ENCODE measurements around the gene TREML1. TPM values are rescaled to one million over a fixed set of nuclear protein-coding genes. Genes with fewer than 3 reads are reported as not detected.
"Not testable (repeated sequence)": the region's sequence is repeated elsewhere in the genome, so short reads cannot be mapped to it uniquely, and the experiment has no call there.

TREML1 gene
- polyA plus RNA-seq, 1 of the 3 experiments (the other 2 are of a cell fraction) = not detected

DNA sequence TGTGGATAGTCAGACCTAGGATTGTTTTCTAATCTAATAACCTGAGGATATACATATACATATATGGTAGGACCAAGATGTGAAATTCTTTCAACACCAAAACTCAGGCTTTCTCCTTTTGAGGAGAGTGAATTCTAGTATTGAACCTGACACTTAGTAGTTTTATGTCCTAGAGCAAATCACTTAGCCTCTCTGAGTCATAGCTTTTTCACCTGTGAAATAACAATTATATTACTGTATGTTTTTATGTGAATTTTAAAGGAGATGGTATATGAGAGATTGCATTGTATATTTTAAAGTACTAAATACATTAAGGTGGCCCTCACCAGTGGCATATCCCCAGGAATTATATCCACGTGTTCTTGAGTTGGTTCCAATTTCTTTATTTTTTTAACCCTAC lies 34.6 kb downstream of the TREML1 start (continued):
- TF ChIP-seq, protein P1, sequence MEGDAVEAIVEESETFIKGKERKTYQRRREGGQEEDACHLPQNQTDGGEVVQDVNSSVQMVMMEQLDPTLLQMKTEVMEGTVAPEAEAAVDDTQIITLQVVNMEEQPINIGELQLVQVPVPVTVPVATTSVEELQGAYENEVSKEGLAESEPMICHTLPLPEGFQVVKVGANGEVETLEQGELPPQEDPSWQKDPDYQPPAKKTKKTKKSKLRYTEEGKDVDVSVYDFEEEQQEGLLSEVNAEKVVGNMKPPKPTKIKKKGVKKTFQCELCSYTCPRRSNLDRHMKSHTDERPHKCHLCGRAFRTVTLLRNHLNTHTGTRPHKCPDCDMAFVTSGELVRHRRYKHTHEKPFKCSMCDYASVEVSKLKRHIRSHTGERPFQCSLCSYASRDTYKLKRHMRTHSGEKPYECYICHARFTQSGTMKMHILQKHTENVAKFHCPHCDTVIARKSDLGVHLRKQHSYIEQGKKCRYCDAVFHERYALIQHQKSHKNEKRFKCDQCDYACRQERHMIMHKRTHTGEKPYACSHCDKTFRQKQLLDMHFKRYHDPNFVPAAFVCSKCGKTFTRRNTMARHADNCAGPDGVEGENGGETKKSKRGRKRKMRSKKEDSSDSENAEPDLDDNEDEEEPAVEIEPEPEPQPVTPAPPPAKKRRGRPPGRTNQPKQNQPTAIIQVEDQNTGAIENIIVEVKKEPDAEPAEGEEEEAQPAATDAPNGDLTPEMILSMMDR (IDR thresholded peaks at IDR 0.05) = no peak
- TF ChIP-seq, protein P2, sequence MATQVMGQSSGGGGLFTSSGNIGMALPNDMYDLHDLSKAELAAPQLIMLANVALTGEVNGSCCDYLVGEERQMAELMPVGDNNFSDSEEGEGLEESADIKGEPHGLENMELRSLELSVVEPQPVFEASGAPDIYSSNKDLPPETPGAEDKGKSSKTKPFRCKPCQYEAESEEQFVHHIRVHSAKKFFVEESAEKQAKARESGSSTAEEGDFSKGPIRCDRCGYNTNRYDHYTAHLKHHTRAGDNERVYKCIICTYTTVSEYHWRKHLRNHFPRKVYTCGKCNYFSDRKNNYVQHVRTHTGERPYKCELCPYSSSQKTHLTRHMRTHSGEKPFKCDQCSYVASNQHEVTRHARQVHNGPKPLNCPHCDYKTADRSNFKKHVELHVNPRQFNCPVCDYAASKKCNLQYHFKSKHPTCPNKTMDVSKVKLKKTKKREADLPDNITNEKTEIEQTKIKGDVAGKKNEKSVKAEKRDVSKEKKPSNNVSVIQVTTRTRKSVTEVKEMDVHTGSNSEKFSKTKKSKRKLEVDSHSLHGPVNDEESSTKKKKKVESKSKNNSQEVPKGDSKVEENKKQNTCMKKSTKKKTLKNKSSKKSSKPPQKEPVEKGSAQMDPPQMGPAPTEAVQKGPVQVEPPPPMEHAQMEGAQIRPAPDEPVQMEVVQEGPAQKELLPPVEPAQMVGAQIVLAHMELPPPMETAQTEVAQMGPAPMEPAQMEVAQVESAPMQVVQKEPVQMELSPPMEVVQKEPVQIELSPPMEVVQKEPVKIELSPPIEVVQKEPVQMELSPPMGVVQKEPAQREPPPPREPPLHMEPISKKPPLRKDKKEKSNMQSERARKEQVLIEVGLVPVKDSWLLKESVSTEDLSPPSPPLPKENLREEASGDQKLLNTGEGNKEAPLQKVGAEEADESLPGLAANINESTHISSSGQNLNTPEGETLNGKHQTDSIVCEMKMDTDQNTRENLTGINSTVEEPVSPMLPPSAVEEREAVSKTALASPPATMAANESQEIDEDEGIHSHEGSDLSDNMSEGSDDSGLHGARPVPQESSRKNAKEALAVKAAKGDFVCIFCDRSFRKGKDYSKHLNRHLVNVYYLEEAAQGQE (IDR thresholded peaks at IDR 0.05; ENCODE audit: low read depth, low read length) = no peak
- TF ChIP-seq MEF2A (IDR thresholded peaks at IDR 0.05; ENCODE audit: borderline replicate concordance, low read depth) (no peak), EP300 (IDR thresholded peaks at IDR 0.05; ENCODE audit: borderline replicate concordance in 1 of 2, low read depth in 1 of 2, low read length in 1 of 2) (no peak), YY1 (IDR thresholded peaks at IDR 0.05; ENCODE audit: low read depth) (no peak), TCF12 (IDR thresholded peaks at IDR 0.05) (no peak), TEAD4 (IDR thresholded peaks at IDR 0.05; ENCODE audit: borderline replicate concordance, insufficient read depth) (no peak), POLR2AphosphoS5 (IDR thresholded peaks at IDR 0.05; ENCODE audit: low read depth, low read length) (no peak), JUND (IDR thresholded peaks at IDR 0.05) (no peak)

DNA sequence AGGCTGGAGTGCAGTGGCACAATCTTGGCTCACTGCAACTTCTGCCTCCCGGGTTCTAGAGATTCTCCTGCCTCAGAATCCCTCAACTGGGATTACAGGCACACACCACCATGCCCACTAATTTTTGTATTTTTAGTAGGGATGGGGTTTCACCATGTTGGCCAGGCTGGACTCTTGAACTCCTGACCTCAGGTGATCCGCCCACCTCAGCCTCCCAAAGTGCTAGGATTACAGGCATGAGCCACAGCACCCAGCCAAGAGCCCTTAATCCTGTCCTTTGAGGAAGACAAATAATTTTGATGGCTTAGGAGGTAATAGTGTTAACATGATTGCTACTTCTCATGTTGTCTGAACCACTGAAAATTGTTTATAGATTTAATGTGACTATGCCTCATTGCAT lies 39.1 kb downstream of the TREML1 start:
- H3K4me3 ChIP-seq (ENCODE audit: low read depth in 2 of 2, low read length in 1 of 2); H3K27me3 ChIP-seq (ENCODE audit: insufficient read depth); H3K27ac ChIP-seq (ENCODE audit: low read depth in 2 of 2, low read length in 1 of 2); DNase-seq; H3K4me2 ChIP-seq; H3K9ac ChIP-seq; POLR2A ChIA-PET; H4K20me1 ChIP-seq (ENCODE audit: insufficient read depth); H3K4me1 ChIP-seq (ENCODE audit: control insufficient read depth in 1 of 2, insufficient read depth in 2 of 2, low read depth in 1 of 2, low read length in 1 of 2); H3F3A ChIP-seq (replicated peaks; ENCODE audit: insufficient read depth); H3K9me2 ChIP-seq; H3K36me3 ChIP-seq (replicated peaks in 1 of 2; ENCODE audit: control insufficient read depth in 1 of 2, insufficient read depth in 2 of 2, low read length in 1 of 2); CTCF ChIA-PET; H3K79me2 ChIP-seq (ENCODE audit: insufficient read depth); H2AFZ ChIP-seq (ENCODE audit: low read depth); H3K9me3 ChIP-seq: not testable (repeated sequence)
- 90% methylated on average over 2 of the region's 2 CpGs for WGBS (ENCODE audit: low lambda C conversion rate)

DNA sequence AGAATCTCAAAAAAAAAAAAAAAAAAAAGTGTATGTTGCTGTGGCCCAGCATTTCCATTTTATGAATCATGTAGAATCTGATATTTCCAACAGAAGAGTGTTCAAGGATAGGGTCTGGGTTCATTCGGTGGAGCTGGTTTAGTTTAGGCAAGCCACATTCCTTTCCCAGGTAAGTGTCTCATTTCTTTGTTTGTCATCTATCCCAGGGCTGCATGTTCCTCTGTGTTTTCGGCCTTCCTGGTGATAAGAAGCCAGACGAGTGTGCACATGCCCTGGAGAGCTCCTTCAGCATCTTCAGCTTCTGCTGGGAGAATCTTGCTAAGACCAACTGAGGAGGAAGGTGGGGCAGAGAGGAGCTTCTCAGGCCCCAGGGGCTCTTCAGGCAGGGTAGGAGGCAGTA lies 43.1 kb downstream of the TREML1 start:
- H3K36me3 ChIP-seq (replicated peaks in 1 of 2; ENCODE audit: control insufficient read depth in 1 of 2, insufficient read depth in 2 of 2, low read length in 1 of 2) = no peaks in the 10 kb centered on the region
- 97% methylated on average over 3 of the region's 3 CpGs for WGBS (ENCODE audit: low lambda C conversion rate)
- TF ChIP-seq TCF12 (IDR thresholded peaks at IDR 0.05) = no peak
- TF ChIP-seq JUND (IDR thresholded peaks at IDR 0.05) = no peak
- no peak for TF ChIP-seq EP300 (IDR thresholded peaks at IDR 0.05; ENCODE audit: borderline replicate concordance in 1 of 2, low read depth in 1 of 2, low read length in 1 of 2)
- H3K9me2 ChIP-seq = no peaks in the 10 kb centered on the region
- no peak for DNase-seq
- no peak overlapping the region for H3K9ac ChIP-seq
- H3K9me3 ChIP-seq = no peaks in the 10 kb centered on the region
- H4K20me1 ChIP-seq (ENCODE audit: insufficient read depth) = no peaks in the 10 kb centered on the region
- no peak overlapping the region for H3K4me2 ChIP-seq
- H3K79me2 ChIP-seq (ENCODE audit: insufficient read depth) = no peaks in the 10 kb centered on the region
- no peaks in the 10 kb centered on the region for H3K4me1 ChIP-seq (ENCODE audit: control insufficient read depth in 1 of 2, insufficient read depth in 2 of 2, low read depth in 1 of 2, low read length in 1 of 2)
- H3K27me3 ChIP-seq (ENCODE audit: insufficient read depth) = no peaks in the 10 kb centered on the region
- CTCF ChIA-PET = interaction anchor here (1.0 kb wide), 1 partner anchor 9 kb away, joined by 3 read pairs; no protein-coding TSS in a partner anchor
- no peaks in the 10 kb centered on the region for H3F3A ChIP-seq (replicated peaks; ENCODE audit: insufficient read depth)
- no peak overlapping the region for H3K27ac ChIP-seq (ENCODE audit: low read depth in 2 of 2, low read length in 1 of 2)
- H3K4me3 ChIP-seq (ENCODE audit: low read depth in 2 of 2, low read length in 1 of 2) = no peak overlapping the region
- H2AFZ ChIP-seq (ENCODE audit: low read depth) = no peak overlapping the region
- POLR2A ChIA-PET = interaction anchor here (0.6 to 0.7 kb wide), 2 partner anchors 524 to 1659 kb away, joined by 4 read pairs; partner anchors contain the start of gene LRFN2
